Activated naive CD8-positive, alpha-beta T cell treated with anti-CD3 and anti-CD28 coated beads for 36 hours (primary cell): Measurements from ENCODE around the gene KATNAL1. TPM values are rescaled to one million over a fixed set of nuclear protein-coding genes. Genes with fewer than 3 reads are reported as not detected.
"Not testable (repeated sequence)": the region's sequence is repeated elsewhere in the genome, so short reads cannot be mapped to it uniquely, and the experiment has no call there.

Source experiments
- DNase-seq: peaks from one replicate; pipeline ENCODE4 v3.0.0; 2021
- H3K27ac Mint-ChIP-seq: one replicate; pipeline ENCODE4 v1.8.0; 2022; ENCODE audit warnings: mild to moderate bottlenecking, moderate library complexity, mixed read lengths
- H3K27me3 Mint-ChIP-seq: one replicate; pipeline ENCODE4 v1.8.0; 2022; ENCODE audit warnings: mild to moderate bottlenecking, mixed read lengths
- H3K36me3 Mint-ChIP-seq: one replicate; pipeline ENCODE4 v1.8.0; 2021; ENCODE audit warnings: mild to moderate bottlenecking, mixed read lengths
- H3K4me1 Mint-ChIP-seq: one replicate; pipeline ENCODE4 v1.8.0; 2021; ENCODE audit warnings: mixed read lengths
- H3K4me3 Mint-ChIP-seq: one replicate; pipeline ENCODE4 v1.8.0; 2022; ENCODE audit warnings: mild to moderate bottlenecking, moderate library complexity, mixed read lengths
- H3K9me3 Mint-ChIP-seq: one replicate; pipeline ENCODE4 v1.8.0; 2022; ENCODE audit warnings: mixed read lengths
- total RNA-seq, 2 experiments: library from RNA; stranded (reverse); gene quantifications; one replicate each; pipeline ENCODE4 v1.2.3, GENCODE V29; 2021

KATNAL1 gene
- total RNA-seq, 2 experiments from 2014 or later, result 6.7 to 6.9 TPM

- no peaks in the 10 kb centered on the region for H3K9me3 Mint-ChIP-seq
- H3K27ac Mint-ChIP-seq, result no peak overlapping the region
- peaks cover 3% of the 10 kb centered on the region for H3K27me3 Mint-ChIP-seq
- peaks cover 6% of the 10 kb centered on the region for H3K4me1 Mint-ChIP-seq
- H3K36me3 Mint-ChIP-seq, result peaks cover 1% of the 10 kb centered on the region
- no peak for DNase-seq
- H3K4me3 Mint-ChIP-seq, result no peak overlapping the region
These were observed 16.4 kb downstream of the KATNAL1 start for GRCh38 chr13:30290812-30291436.

DNA sequence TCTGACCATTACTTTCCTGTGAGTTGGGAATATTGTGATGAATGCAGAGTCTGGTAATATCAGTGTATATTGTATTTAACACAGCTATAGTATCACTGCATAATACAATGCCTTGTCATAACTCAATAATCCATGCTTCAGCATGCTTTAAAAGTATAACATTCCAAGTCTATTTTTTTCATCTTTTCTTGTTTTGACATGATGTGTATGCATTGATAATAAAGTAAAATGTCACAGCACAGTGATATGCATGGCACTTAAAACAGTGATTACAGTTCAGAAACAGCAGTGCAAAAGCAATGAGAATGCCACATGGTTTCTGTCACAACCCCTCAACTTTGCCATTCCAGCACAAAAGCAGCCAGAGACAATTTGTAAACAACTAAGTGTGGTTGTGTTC lies 17.8 kb downstream of the KATNAL1 start:
- no peak for DNase-seq
- Mint-ChIP-seq H3K9me3 (peaks cover 3% of the 10 kb centered on the region), H3K4me3 (no peak overlapping the region), H3K27ac (no peak overlapping the region), H3K27me3 (peaks cover 3% of the 10 kb centered on the region), H3K4me1 (peaks cover 6% of the 10 kb centered on the region), H3K36me3 (peaks cover 6% of the 10 kb centered on the region)

DNA sequence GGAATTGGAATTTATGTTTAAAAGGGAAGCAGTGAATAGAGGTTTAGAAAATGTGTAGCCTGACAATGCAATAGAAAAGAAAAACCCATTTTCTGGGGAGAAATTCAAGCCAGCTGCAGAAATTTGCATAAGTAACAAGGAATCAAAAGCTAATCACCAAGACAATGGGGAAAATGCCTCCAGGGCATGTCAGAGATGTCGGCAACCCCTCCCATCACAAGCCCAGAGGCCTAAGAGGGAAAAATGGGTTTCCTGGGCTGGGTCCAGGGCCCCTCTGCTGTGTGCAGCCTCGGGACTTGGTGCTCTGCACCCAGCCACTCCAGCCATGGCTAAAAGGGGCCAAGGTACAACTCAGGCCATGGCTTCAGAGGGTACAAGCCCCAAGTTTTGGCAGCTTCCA lies 21.3 kb downstream of the KATNAL1 start:
- H3K9me3 Mint-ChIP-seq, DNase-seq, H3K27ac Mint-ChIP-seq, H3K36me3 Mint-ChIP-seq, H3K27me3 Mint-ChIP-seq, H3K4me3 Mint-ChIP-seq, H3K4me1 Mint-ChIP-seq: not testable (repeated sequence)

DNA sequence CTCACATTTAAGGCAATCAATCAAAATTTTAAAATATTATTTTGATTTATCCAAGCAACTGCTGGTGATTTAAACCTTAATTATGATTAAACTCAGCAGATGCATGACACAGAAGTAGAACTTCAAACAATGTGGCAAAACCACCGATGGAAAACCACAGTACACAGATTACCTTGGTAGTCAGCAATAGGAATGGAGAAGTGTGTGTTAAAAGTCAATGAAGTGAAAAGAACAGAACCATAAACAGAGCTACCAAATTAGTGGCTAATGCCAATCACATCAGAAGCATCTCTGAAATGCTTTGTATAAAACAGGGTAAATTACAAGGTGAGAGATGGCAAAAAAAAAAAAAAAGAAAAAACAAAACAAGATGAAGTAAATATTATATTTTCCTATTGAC lies 31.2 kb downstream of the KATNAL1 start:
- DNase-seq, result no peak
- H3K36me3 Mint-ChIP-seq, result peaks cover 12% of the 10 kb centered on the region
- H3K9me3 Mint-ChIP-seq, result no peaks in the 10 kb centered on the region
- H3K27me3 Mint-ChIP-seq, result no peaks in the 10 kb centered on the region
- H3K4me1 Mint-ChIP-seq, result peaks cover 6% of the 10 kb centered on the region
- H3K27ac Mint-ChIP-seq, result no peak overlapping the region
- no peak overlapping the region for H3K4me3 Mint-ChIP-seq

DNA sequence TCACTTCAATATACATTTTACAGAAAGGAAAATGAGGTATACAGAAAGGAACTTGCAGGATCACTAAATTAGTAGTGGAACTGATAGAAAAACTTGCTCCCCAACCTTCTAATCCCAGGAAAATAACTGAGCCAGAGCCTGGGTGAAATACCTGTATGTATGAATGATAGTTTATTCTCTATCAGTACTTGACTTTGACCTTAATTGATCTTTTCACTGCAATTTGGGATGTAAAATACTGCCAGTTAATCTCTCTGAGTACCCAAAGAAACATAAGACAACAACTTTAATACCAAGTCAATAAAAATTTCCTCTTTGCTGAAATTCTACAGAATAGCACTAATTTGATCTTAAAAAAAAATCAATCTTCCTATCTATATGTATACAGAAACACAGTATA lies 33.3 kb downstream of the KATNAL1 start:
- no peaks in the 10 kb centered on the region for H3K27me3 Mint-ChIP-seq
- no peak for DNase-seq
- peaks cover 14% of the 10 kb centered on the region for H3K36me3 Mint-ChIP-seq
- peaks cover 6% of the 10 kb centered on the region for H3K4me1 Mint-ChIP-seq
- H3K9me3 Mint-ChIP-seq, result no peaks in the 10 kb centered on the region
- no peak overlapping the region for H3K4me3 Mint-ChIP-seq
- no peak overlapping the region for H3K27ac Mint-ChIP-seq

DNA sequence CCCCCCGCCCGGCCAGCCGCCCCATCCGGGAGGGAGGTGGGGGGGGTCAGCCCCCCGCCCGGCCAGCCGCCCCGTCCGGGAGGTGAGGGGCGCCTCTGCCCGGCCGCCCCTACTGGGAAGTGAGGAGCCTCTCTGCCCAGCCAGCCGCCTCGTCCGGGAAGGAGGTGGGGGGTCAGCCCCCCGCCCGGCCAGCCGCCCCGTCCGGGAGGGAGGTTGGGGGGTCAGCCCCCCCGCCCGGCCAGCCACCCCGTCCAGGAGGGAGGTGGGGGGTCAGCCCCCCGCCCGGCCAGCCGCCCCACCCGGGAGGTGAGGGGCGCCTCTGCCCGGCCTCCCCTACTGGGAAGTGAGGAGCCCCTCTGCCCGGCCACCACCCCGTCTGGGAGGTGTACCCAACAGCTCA lies 37.3 kb downstream of the KATNAL1 start:
- H3K4me3 Mint-ChIP-seq, H3K36me3 Mint-ChIP-seq, H3K27me3 Mint-ChIP-seq, DNase-seq, H3K4me1 Mint-ChIP-seq, H3K9me3 Mint-ChIP-seq, H3K27ac Mint-ChIP-seq: not testable (repeated sequence)

GRCh38 chr13:30268673-30269072 lies 38.7 kb downstream of the KATNAL1 start:
- Mint-ChIP-seq H3K9me3 (no peaks in the 10 kb centered on the region), H3K4me1 (no peaks in the 10 kb centered on the region), H3K27ac (no peak overlapping the region), H3K4me3 (no peak overlapping the region), H3K36me3 (peaks cover 1% of the 10 kb centered on the region), H3K27me3 (no peaks in the 10 kb centered on the region)
- no peak for DNase-seq

DNA sequence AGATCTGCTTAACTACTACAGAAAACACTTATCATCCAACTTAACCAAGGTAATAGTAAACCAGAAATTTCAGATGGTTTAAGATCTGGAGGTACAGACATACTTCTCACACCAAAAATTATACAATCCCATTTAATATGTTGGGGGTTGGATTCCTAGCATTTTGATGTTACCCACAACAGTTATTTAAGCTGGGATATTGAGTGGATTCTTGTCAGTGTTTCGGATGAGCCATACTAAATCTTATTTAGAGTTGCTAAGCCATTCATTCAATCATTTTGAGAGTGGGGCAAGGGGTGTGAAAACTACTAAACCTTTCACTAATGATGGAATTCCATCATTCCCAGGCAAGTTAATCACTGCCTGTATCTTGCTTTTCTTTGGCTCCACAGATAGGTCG lies 40.6 kb downstream of the KATNAL1 start:
- H3K27me3 Mint-ChIP-seq, result no peaks in the 10 kb centered on the region
- no peaks in the 10 kb centered on the region for H3K4me1 Mint-ChIP-seq
- H3K4me3 Mint-ChIP-seq, result no peak overlapping the region
- H3K9me3 Mint-ChIP-seq, result no peaks in the 10 kb centered on the region
- DNase-seq, result no peak
- peaks cover 1% of the 10 kb centered on the region for H3K36me3 Mint-ChIP-seq
- H3K27ac Mint-ChIP-seq, result no peak overlapping the region

GRCh38 chr13:30259149-30259733 lies 48.1 kb downstream of the KATNAL1 start:
- not testable (repeated sequence) for H3K36me3 Mint-ChIP-seq, H3K27ac Mint-ChIP-seq, H3K4me3 Mint-ChIP-seq, DNase-seq, H3K27me3 Mint-ChIP-seq, H3K9me3 Mint-ChIP-seq, H3K4me1 Mint-ChIP-seq

- Mint-ChIP-seq H3K9me3 (no peaks in the 10 kb centered on the region), H3K27ac (no peak overlapping the region), H3K27me3 (no peaks in the 10 kb centered on the region), H3K4me1 (peaks cover 9% of the 10 kb centered on the region), H3K4me3 (no peak overlapping the region), H3K36me3 (peaks cover 2% of the 10 kb centered on the region)
- DNase-seq, result no peak
These were observed 49.8 kb downstream of the KATNAL1 start for GRCh38 chr13:30257468-30258099.

GRCh38 chr13:30256713-30257467 lies 50.5 kb downstream of the KATNAL1 start:
- no peak for DNase-seq
- Mint-ChIP-seq H3K36me3 (peaks cover 2% of the 10 kb centered on the region), H3K27ac (no peak overlapping the region), H3K4me3 (no peak overlapping the region), H3K4me1 (peaks cover 11% of the 10 kb centered on the region), H3K27me3 (no peaks in the 10 kb centered on the region), H3K9me3 (no peaks in the 10 kb centered on the region)

DNA sequence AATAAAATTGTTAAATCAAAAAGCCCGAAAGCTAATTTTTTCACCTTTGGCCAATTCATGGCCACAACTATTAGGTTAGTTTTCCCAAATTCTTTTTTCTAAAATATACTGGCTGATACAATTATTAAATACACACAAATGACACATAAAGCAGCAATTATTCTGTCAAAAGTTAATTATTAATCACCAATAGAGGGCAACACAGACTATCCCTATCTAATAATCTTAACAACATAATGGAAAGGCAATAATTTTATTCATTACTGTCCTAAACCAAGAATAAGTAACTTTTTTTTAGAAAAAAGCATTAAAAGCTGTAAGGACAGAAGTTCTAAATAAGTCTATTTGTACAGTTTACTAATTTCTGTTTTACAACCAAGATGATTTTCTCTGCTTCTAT lies 51.7 kb downstream of the KATNAL1 start:
- Mint-ChIP-seq H3K9me3 (no peaks in the 10 kb centered on the region), H3K36me3 (peaks cover 2% of the 10 kb centered on the region), H3K4me3 (no peak overlapping the region), H3K4me1 (peaks cover 11% of the 10 kb centered on the region), H3K27me3 (no peaks in the 10 kb centered on the region), H3K27ac (no peak overlapping the region)
- DNase-seq, result no peak

DNA sequence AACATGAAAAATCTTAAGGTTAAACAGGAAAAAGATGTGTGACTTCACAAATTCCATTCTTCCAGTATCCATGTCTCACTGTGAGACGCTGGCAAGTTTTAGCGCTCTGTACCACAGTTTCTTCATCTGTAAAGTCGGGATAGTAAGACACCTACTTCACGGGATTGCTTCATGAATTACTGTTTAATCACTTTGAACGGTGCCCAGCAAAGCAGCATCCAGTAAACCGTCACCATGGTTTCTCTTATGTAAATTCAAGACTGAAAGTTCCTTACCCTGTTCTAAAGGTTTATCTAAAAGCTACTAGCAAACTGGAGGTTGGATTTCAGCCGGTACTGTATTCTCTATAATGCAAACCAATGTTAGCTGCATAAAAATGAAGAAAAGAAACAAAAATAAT lies 53.5 kb downstream of the KATNAL1 start:
- H3K36me3 Mint-ChIP-seq, result no peaks in the 10 kb centered on the region
- H3K4me3 Mint-ChIP-seq, result no peak overlapping the region
- DNase-seq, result no peak
- peaks cover 11% of the 10 kb centered on the region for H3K4me1 Mint-ChIP-seq
- H3K27ac Mint-ChIP-seq, result no peak overlapping the region
- no peaks in the 10 kb centered on the region for H3K27me3 Mint-ChIP-seq
- H3K9me3 Mint-ChIP-seq, result peaks cover 3% of the 10 kb centered on the region

- H3K4me1 Mint-ChIP-seq, result peaks cover 2% of the 10 kb centered on the region
- no peak overlapping the region for H3K27ac Mint-ChIP-seq
- DNase-seq, result no peak
- H3K4me3 Mint-ChIP-seq, result no peak overlapping the region
- H3K36me3 Mint-ChIP-seq, result peaks cover 6% of the 10 kb centered on the region
- H3K27me3 Mint-ChIP-seq, result no peaks in the 10 kb centered on the region
- H3K9me3 Mint-ChIP-seq, result peaks cover 7% of the 10 kb centered on the region
These were observed 59.9 kb downstream of the KATNAL1 start for GRCh38 chr13:30247406-30247805.

- DNase-seq, result no peak
- H3K4me3 Mint-ChIP-seq, result no peak overlapping the region
- H3K9me3 Mint-ChIP-seq, result peaks cover 3% of the 10 kb centered on the region
- H3K27ac Mint-ChIP-seq, result no peak overlapping the region
- H3K4me1 Mint-ChIP-seq, result no peaks in the 10 kb centered on the region
- H3K36me3 Mint-ChIP-seq, result peaks cover 4% of the 10 kb centered on the region
- no peaks in the 10 kb centered on the region for H3K27me3 Mint-ChIP-seq
These were observed 65.8 kb downstream of the KATNAL1 start for GRCh38 chr13:30241532-30241931.
